GM23248 (cell line): ENCODE measurements around the gene APLP2.

Source experiments
- EZH2 ChIP-seq: fragments of 200-600 bp; sonication (generic); IDR thresholded peaks from 2 replicates; pipeline ENCODE4 v1.6.1; 2018; ENCODE audit warnings: antibody characterized with exemption, mild to moderate bottlenecking; ENCODE audit not compliant: insufficient read depth, poor library complexity, severe bottlenecking
- EZH2phosphoT487 ChIP-seq: fragments of 200-600 bp; sonication (generic); IDR thresholded peaks from 2 replicates; pipeline ENCODE4 v1.6.1; 2018; ENCODE audit warnings: antibody characterized with exemption, moderate library complexity, mild to moderate bottlenecking, low read depth; ENCODE audit not compliant: insufficient read depth

DNA sequence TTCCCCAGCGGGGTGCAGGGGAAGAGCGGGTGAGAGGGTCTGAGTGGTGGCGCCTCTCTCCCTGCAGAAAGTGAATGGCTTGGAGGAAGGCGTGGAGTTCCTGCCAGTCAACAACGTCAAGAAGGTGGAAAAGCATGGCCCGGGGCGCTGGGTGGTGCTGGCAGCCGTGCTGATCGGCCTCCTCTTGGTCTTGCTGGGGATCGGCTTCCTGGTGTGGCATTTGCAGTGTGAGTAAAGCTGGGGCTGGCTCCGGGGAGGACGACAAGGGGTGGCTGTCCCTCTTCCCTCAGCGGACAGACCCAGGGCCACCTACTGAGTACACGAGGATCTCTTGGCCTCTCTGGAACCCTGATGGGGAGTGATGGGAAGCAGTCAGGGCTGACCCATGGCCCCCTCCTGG lies 118.4 kb downstream of the APLP2 start:
- no peak for TF ChIP-seq EZH2
- TF ChIP-seq EZH2phosphoT487 = no peak
